ENCODE results near the gene TMEM179.

DNA sequence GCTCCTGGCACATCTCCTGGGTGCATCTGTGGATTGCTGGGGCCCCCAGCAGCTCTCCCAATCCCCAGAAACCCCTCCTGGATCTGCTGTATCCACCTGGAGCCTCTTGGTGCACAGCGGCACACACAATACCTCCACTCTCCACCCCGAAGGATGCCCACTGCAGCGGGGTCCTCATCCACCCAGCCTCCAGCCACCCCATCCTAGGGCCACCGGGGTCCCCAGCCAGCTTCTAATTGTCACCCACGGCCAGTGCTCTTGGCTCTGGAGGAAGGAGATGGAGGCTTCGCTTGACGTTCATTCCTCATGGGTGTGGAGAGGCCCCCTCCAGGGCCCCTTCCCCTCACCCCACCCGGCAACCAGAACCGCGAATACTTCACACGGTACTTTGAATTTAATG is 31.6 kb upstream of the TMEM179 start:
- TF ChIP-seq CTCF (IDR thresholded peaks at IDR 0.05; ENCODE audit: poor library complexity) (no peak), EZH2phosphoT487 (IDR thresholded peaks at IDR 0.05; ENCODE audit: low read depth, severe bottlenecking, unreplicated experiment) (no peak)
